ENCODE results near the gene POLR1B. TPM values are rescaled to one million over a fixed set of nuclear protein-coding genes. Genes with fewer than 3 reads are reported as not detected.
"Not testable (repeated sequence)": the region's sequence is repeated elsewhere in the genome, so short reads cannot be mapped to it uniquely, and the experiment has no call there.

The POLR1B gene
- total RNA-seq, 4 donors from 2014 or later: 10.0 to 12.4 (median 10.2) TPM

- 92% methylated on average over 7 of the region's 7 CpGs for WGBS
- Histone ChIP-seq H3K9me3 (no peaks in the 10 kb centered on the region), H3K27ac (replicated peaks in 1 of 4) (no peak overlapping the region), H3K4me3 (no peak overlapping the region), H3K27me3 (no peaks in the 10 kb centered on the region), H3K4me1 (no peaks in the 10 kb centered on the region), H3K36me3 (peaks cover 4 to 75% (median 58%) of the 10 kb centered on the region in 4 donors)
- intact Hi-C loops (cut with DNase I): no loop called here
- TF ChIP-seq EP300 (IDR thresholded peaks at IDR 0.05) (no peak), POLR2A (IDR thresholded peaks at IDR 0.05; ENCODE audit: low read depth) (no peak), POLR2AphosphoS5 (IDR thresholded peaks at IDR 0.05) (no peak), CTCF (IDR thresholded peaks at IDR 0.05) (no peak)
- no peak for DNase-seq (ENCODE audit: extremely low spot score)
These were observed 22.0 kb upstream of the POLR1B start for GRCh38 chr2:112520234-112520783.

- TF ChIP-seq POLR2A (IDR thresholded peaks at IDR 0.05; ENCODE audit: low read depth): no peak
- TF ChIP-seq EP300 (IDR thresholded peaks at IDR 0.05): no peak
- TF ChIP-seq CTCF (IDR thresholded peaks at IDR 0.05): no peak
- no peak for TF ChIP-seq POLR2AphosphoS5 (IDR thresholded peaks at IDR 0.05)
- Histone ChIP-seq H3K4me1 (no peaks in the 10 kb centered on the region), H3K36me3 (peaks cover 4 to 57% (median 45%) of the 10 kb centered on the region in 4 donors), H3K9me3 (no peaks in the 10 kb centered on the region), H3K27me3 (no peaks in the 10 kb centered on the region), H3K27ac (replicated peaks in 1 of 4) (no peak overlapping the region), H3K4me3 (no peak overlapping the region)
- no peak for DNase-seq (ENCODE audit: extremely low spot score)
- intact Hi-C loops (cut with DNase I): no loop called here
- WGBS: 93% methylated on average over 3 of the region's 3 CpGs
These were observed 18.9 kb upstream of the POLR1B start for GRCh38 chr2:112523291-112523777.

GRCh38 chr2:112524276-112524675, 18.0 kb upstream of the POLR1B start:
- H3K4me1 ChIP-seq; intact Hi-C loops (cut with DNase I); H3K27ac ChIP-seq (replicated peaks in 1 of 4); H3K9me3 ChIP-seq; H3K4me3 ChIP-seq; DNase-seq (ENCODE audit: extremely low spot score); H3K27me3 ChIP-seq: not testable (repeated sequence)
- H3K36me3 ChIP-seq: peaks cover 12 to 59% (median 48%) of the 10 kb centered on the region in 4 donors
- 86% methylated on average over 3 of the region's 3 CpGs for WGBS

GRCh38 chr2:112528541-112528940, 13.7 kb upstream of the POLR1B start:
- Histone ChIP-seq H3K4me3 (no peak overlapping the region), H3K4me1 (no peaks in the 10 kb centered on the region), H3K9me3 (no peaks in the 10 kb centered on the region), H3K27me3 (no peaks in the 10 kb centered on the region), H3K36me3 (peaks cover 19 to 59% (median 40%) of the 10 kb centered on the region in 4 donors), H3K27ac (replicated peaks in 1 of 4) (no peak overlapping the region)
- intact Hi-C loops (cut with DNase I): no loop called here
- DNase-seq (ENCODE audit: extremely low spot score): no peak
- no peak for TF ChIP-seq POLR2AphosphoS5 (IDR thresholded peaks at IDR 0.05)
- TF ChIP-seq POLR2A (IDR thresholded peaks at IDR 0.05; ENCODE audit: low read depth): no peak
- TF ChIP-seq CTCF (IDR thresholded peaks at IDR 0.05): no peak
- no peak for TF ChIP-seq EP300 (IDR thresholded peaks at IDR 0.05)
- 93% methylated on average over 4 of the region's 5 CpGs for WGBS

GRCh38 chr2:112529757-112530156, 12.5 kb upstream of the POLR1B start:
- intact Hi-C loops (cut with DNase I): no loop called here
- H3K36me3 ChIP-seq: peaks cover 19 to 56% (median 41%) of the 10 kb centered on the region in 4 donors
- no peak overlapping the region for H3K27ac ChIP-seq (replicated peaks in 1 of 4)
- H3K9me3 ChIP-seq: no peaks in the 10 kb centered on the region
- no peak overlapping the region for H3K4me3 ChIP-seq
- 86% methylated on average over 4 of the region's 4 CpGs for WGBS
- no peaks in the 10 kb centered on the region for H3K27me3 ChIP-seq
- no peaks in the 10 kb centered on the region for H3K4me1 ChIP-seq
- no peak for TF ChIP-seq POLR2AphosphoS5 (IDR thresholded peaks at IDR 0.05)
- TF ChIP-seq EP300 (IDR thresholded peaks at IDR 0.05): no peak
- TF ChIP-seq POLR2A (IDR thresholded peaks at IDR 0.05; ENCODE audit: low read depth): no peak
- no peak for TF ChIP-seq CTCF (IDR thresholded peaks at IDR 0.05)
- DNase-seq (ENCODE audit: extremely low spot score): no peak
